Muscle of arm (tissue), 14 donors: ENCODE measurements around the gene CD1B. TPM values are rescaled to one million over a fixed set of nuclear protein-coding genes. Genes with fewer than 3 reads are reported as not detected.
"Not testable (repeated sequence)": the region's sequence is repeated elsewhere in the genome, so short reads cannot be mapped to it uniquely, and the experiment has no call there.

ENCODE experiments used
- DNase-seq: peaks from one replicate; pipeline ENCODE4 v3.0.0-alpha.2; 2013
- long read RNA-seq, 11 donors: transcript quantifications; one replicate each; lab custom pipeline, GENCODE V29; 2026
- polyA plus RNA-seq, 12 donors: library from polyadenylated mRNA; unstranded; fragments of 120-200 nt; gene quantifications; one replicate each; pipeline ENCODE4 v1.2.1, GENCODE V29; 2013; ENCODE audit not compliant: insufficient read length in 12 of 12

The CD1B gene
- under 1 TPM in 1 of 12 donors, not detected in 11; 0.12 TPM for polyA plus RNA-seq
- long read RNA-seq, donor 1: 0 reads
- long read RNA-seq, donor 2: 0 reads
- long read RNA-seq, donor 3: 0 reads
- long read RNA-seq, donor 4, partial matches to known transcripts: 0 of 1 reads
- long read RNA-seq, donor 4, other reads (novel, unspliced or antisense): 0 of 1 reads
- long read RNA-seq, donor 5: 0 reads
- long read RNA-seq, donor 6: 0 reads
- long read RNA-seq, donor 7: 0 reads
- long read RNA-seq, donor 8: 0 reads
- long read RNA-seq, donor 9: 0 reads
- long read RNA-seq, donor 10, partial matches to known transcripts: 0 of 1 reads
- long read RNA-seq, donor 10, other reads (novel, unspliced or antisense): 0 of 1 reads
- long read RNA-seq, donor 11: 0 reads

- no peak for DNase-seq
These were observed at the start of gene CD1B for GRCh38 chr1:158331481-158332150. Gene CD1B (minus strand): TSS chr1:158331531. CDS start chr1:158331423, 108 bp downstream.

- no peak for DNase-seq
These were observed 43.5 kb upstream of the CD1B start for GRCh38 chr1:158374860-158375259.

- not testable (repeated sequence) for DNase-seq
These were observed 42.8 kb upstream of the CD1B start for GRCh38 chr1:158374101-158374500.

GRCh38 chr1:158371188-158371953 lies 40.0 kb upstream of the CD1B start:
- no peak for DNase-seq

- DNase-seq: no peak
These were observed 35.5 kb upstream of the CD1B start for GRCh38 chr1:158366783-158367182.

GRCh38 chr1:158362941-158363340 lies 31.6 kb upstream of the CD1B start:
- DNase-seq: no peak

- no peak for DNase-seq
These were observed 31.2 kb upstream of the CD1B start for GRCh38 chr1:158362482-158362881.

- no peak for DNase-seq
These were observed 26.1 kb upstream of the CD1B start for GRCh38 chr1:158357441-158357840.

- no peak for DNase-seq
These were observed 25.3 kb upstream of the CD1B start for GRCh38 chr1:158356616-158357015.

GRCh38 chr1:158355773-158356285 lies 24.5 kb upstream of the CD1B start:
- DNase-seq: no peak

GRCh38 chr1:158354255-158354654 lies 22.9 kb upstream of the CD1B start:
- DNase-seq: no peak

GRCh38 chr1:158353303-158354075 lies 22.2 kb upstream of the CD1B start, which contains the start of gene CD1E:
Gene CD1E (plus strand): TSS chr1:158353894. CDS start chr1:158353989, 95 bp downstream.
- DNase-seq: no peak

GRCh38 chr1:158348946-158349345 lies 17.6 kb upstream of the CD1B start:
- not testable (repeated sequence) for DNase-seq

GRCh38 chr1:158336413-158336812 lies 5.1 kb upstream of the CD1B start:
- DNase-seq: not testable (repeated sequence)

GRCh38 chr1:158335213-158335532 lies 3.8 kb upstream of the CD1B start:
- DNase-seq: no peak

GRCh38 chr1:158334526-158335212 lies 3.3 kb upstream of the CD1B start:
- no peak for DNase-seq

GRCh38 chr1:158333405-158334155 lies 2.2 kb upstream of the CD1B start:
- DNase-seq: no peak

GRCh38 chr1:158331106-158331425 lies 265 bp downstream of the CD1B start:
- DNase-seq: no peak

- DNase-seq: no peak
These were observed 783 bp downstream of the CD1B start for GRCh38 chr1:158330391-158331105.

GRCh38 chr1:158329733-158330132 lies 1.6 kb downstream of the CD1B start:
- DNase-seq: no peak
